HepG2 (cell line): ENCODE data around the gene SUSD3. TPM values are rescaled to one million over a fixed set of nuclear protein-coding genes. Genes with fewer than 3 reads are reported as not detected.

Source experiments
- ATAC-seq: fragments of 200-7000 bp; cut with Tn5 transposase; 3 replicates; pipeline ENCODE4 v1.9.1; 2020; ENCODE audit warnings: mild to moderate bottlenecking, moderate library complexity
- BruUV-seq: library from RNA; stranded (reverse); fragments of 400-500 nt; replicated peaks from 2 replicates; lab custom pipeline; 2021; lab: Mats Ljungman, UMichigan
- CTCF ChIA-PET: fragments of 300-600 bp; formaldehyde crosslinking; extraction: SDS; loops from one replicate; lab custom pipeline; 2021; ENCODE audit warnings: low total read pairs, inconsistent platforms, low intra/inter-chr PET ratio; lab: Yijun Ruan, JAX
- POLR2A ChIA-PET: fragments of 350-600 bp; sonication (Branson Sonifier 250); formaldehyde crosslinking; loops from one replicate; lab custom pipeline; 2020; ENCODE audit warnings: antibody characterized with exemption, inconsistent platforms; lab: Yijun Ruan, JAX
- DNase-seq: peaks from one replicate; pipeline ENCODE4 v3.0.0-alpha.2; 2015; ENCODE audit warnings: low spot score
- FAIRE-seq: peaks from 3 replicates; lab custom pipeline; 2011; peaks lifted over from hg19 to GRCh38; lab: Jason Lieb, UNC
- H2AFZ ChIP-seq: one replicate; pipeline ENCODE4 v1.6.1; 2011; ENCODE audit warnings: low read length, inconsistent platforms
- H3K27ac ChIP-seq: fragments of 300-600 bp; 3 replicates; pipeline ENCODE4 v1.8.0; 2011; ENCODE audit warnings: mixed run types, mild to moderate bottlenecking, mixed read lengths, low read length, inconsistent platforms; ENCODE audit not compliant: insufficient read depth; ENCODE audit errors: extremely low read length
- H3K27me3 ChIP-seq, 2 experiments: fragments of 200-600 bp in 1 of 2; 2 replicates in 1 of 2; 3 replicates in 1 of 2; pipeline versions ENCODE4 v1.6.0 to v1.8.0; 2011; ENCODE audit warnings: low read length in 2 of 2, mild to moderate bottlenecking in 2 of 2, moderate library complexity in 2 of 2, inconsistent platforms in 1 of 2; ENCODE audit not compliant: insufficient read depth in 2 of 2, control insufficient read depth in 1 of 2
- H3K36me3 ChIP-seq, 2 experiments: fragments of 200-600 bp in 1 of 2; replicated peaks in 1 of 2; 2 replicates in 1 of 2; 3 replicates in 1 of 2; pipeline versions ENCODE4 v1.5.1 to v1.8.0; 2011; ENCODE audit warnings: low read length in 2 of 2, inconsistent platforms in 1 of 2; ENCODE audit not compliant: insufficient read depth in 2 of 2, control insufficient read depth in 1 of 2
- H3K4me1 ChIP-seq: 2 replicates; pipeline ENCODE4 v1.5.1; 2012; ENCODE audit warnings: low read length, inconsistent platforms; ENCODE audit not compliant: insufficient read depth
- H3K4me2 ChIP-seq: 2 replicates; pipeline ENCODE4 v1.6.0; 2011; ENCODE audit warnings: low read depth, low read length, inconsistent platforms
- H3K4me3 ChIP-seq, 3 experiments: fragments of 200-600 bp in 1 of 3; sonication (generic), shearing (Covaris generic) in 1 of 3; replicated peaks in 1 of 3; 2 replicates each; pipeline ENCODE4 v1.5.1; 2011 to 2016; ENCODE audit warnings: low read length in 3 of 3, inconsistent platforms in 2 of 3, low read depth in 2 of 3, mild to moderate bottlenecking in 2 of 3, control low read depth in 1 of 3, mixed read lengths in 1 of 3; ENCODE audit not compliant: insufficient read depth in 1 of 3
- H3K79me2 ChIP-seq: one replicate; pipeline ENCODE4 v1.6.1; 2011; ENCODE audit warnings: low read length, inconsistent platforms; ENCODE audit not compliant: insufficient read depth
- H3K9ac ChIP-seq: 2 replicates; pipeline ENCODE4 v1.6.0; 2011; ENCODE audit warnings: mild to moderate bottlenecking, low read depth, low read length, inconsistent platforms; ENCODE audit not compliant: insufficient read depth
- H3K9me3 ChIP-seq: 2 replicates; pipeline ENCODE4 v1.5.1; 2012; ENCODE audit warnings: mild to moderate bottlenecking, low read length
- H4K20me1 ChIP-seq: 2 replicates; pipeline ENCODE4 v1.6.0; 2011; ENCODE audit warnings: inconsistent platforms, mild to moderate bottlenecking, low read length, moderate library complexity; ENCODE audit not compliant: insufficient read depth
- ARID4A ChIP-seq: sonication (generic); formaldehyde crosslinking; IDR thresholded peaks from 2 replicates; pipeline ENCODE4 v1.5.0; 2020; ENCODE audit warnings: mild to moderate bottlenecking, missing genetic modification reagents, borderline replicate concordance
- CREB1 ChIP-seq, 2 experiments: fragments of 450-650 bp in 1 of 2; IDR thresholded peaks; 2 replicates each; pipeline ENCODE4 v1.6.1; 2016 to 2017; ENCODE audit warnings: control low read depth in 1 of 2, mild to moderate bottlenecking in 1 of 2, missing compliant biosample characterization in 1 of 2, missing genetic modification characterization in 1 of 2
- FOXK1 ChIP-seq: sonication (generic); formaldehyde crosslinking; IDR thresholded peaks from 2 replicates; pipeline ENCODE4 v1.4.0; 2020; ENCODE audit warnings: low read depth, missing genetic modification reagents, borderline replicate concordance
- HNF4G ChIP-seq, 2 experiments: sonication (generic) in 1 of 2; formaldehyde crosslinking in 1 of 2; IDR thresholded peaks; 2 replicates each; pipeline versions ENCODE4 v1.4.0 to v1.6.1; 2011 to 2020; ENCODE audit warnings: borderline replicate concordance in 2 of 2, low read depth in 2 of 2, mild to moderate bottlenecking in 2 of 2, low read length in 1 of 2, missing genetic modification reagents in 1 of 2, moderate library complexity in 1 of 2
- HOMEZ ChIP-seq: IDR thresholded peaks from 2 replicates; pipeline ENCODE4 v1.6.1; 2016; ENCODE audit warnings: low read depth
- KLF13 ChIP-seq: sonication (generic); formaldehyde crosslinking; IDR thresholded peaks from 2 replicates; pipeline ENCODE4 v1.4.0; 2020; ENCODE audit warnings: mild to moderate bottlenecking, missing genetic modification reagents
- NCOA5 ChIP-seq: sonication (generic); formaldehyde crosslinking; IDR thresholded peaks from 2 replicates; pipeline ENCODE4 v1.4.0; 2020; ENCODE audit warnings: missing genetic modification reagents
- NFE2L2 ChIP-seq: fragments of 150-350 bp; IDR thresholded peaks from 2 replicates; pipeline ENCODE4 v1.6.1; 2014; ENCODE audit warnings: low read length
- RAD51 ChIP-seq: fragments of 450-650 bp; IDR thresholded peaks from 2 replicates; pipeline ENCODE4 v1.6.1; 2016; ENCODE audit warnings: borderline replicate concordance
- RORA ChIP-seq: sonication (generic); formaldehyde crosslinking; IDR thresholded peaks from 2 replicates; pipeline ENCODE4 v1.5.0; 2020; ENCODE audit warnings: mild to moderate bottlenecking, missing genetic modification reagents, moderate library complexity
- TP53 ChIP-seq: sonication (generic); formaldehyde crosslinking; conservative IDR thresholded peaks from 2 replicates; pipeline ENCODE4 v1.4.0; 2020; ENCODE audit warnings: missing genetic modification reagents
- ZNF737 ChIP-seq: sonication (generic); formaldehyde crosslinking; IDR thresholded peaks from 2 replicates; pipeline ENCODE4 v1.5.0; 2020; ENCODE audit warnings: missing genetic modification reagents, mild to moderate bottlenecking, borderline replicate concordance
- ZNF781 ChIP-seq: sonication (generic); formaldehyde crosslinking; IDR thresholded peaks from 2 replicates; pipeline ENCODE4 v1.5.1; 2020; ENCODE audit warnings: borderline replicate concordance, mild to moderate bottlenecking, missing genetic modification reagents; ENCODE audit errors: not compliant biosample characterization
- ZSCAN30 ChIP-seq: sonication (generic); formaldehyde crosslinking; IDR thresholded peaks from 2 replicates; pipeline ENCODE4 v1.5.0; 2020; ENCODE audit warnings: mild to moderate bottlenecking, missing genetic modification reagents
- WGBS: methylation state at CpG from one replicate; pipeline ENCODE4 v1.1.6; 2017; ENCODE audit warnings: low lambda C conversion rate; 5-methylcytosine and 5-hydroxymethylcytosine counted together
- in situ Hi-C: cut with HindIII; loops from 2 replicates; pipeline ENCODE4 v1.10.0; 2017; ENCODE audit warnings: low pct_unique_long_range_greater_than_20kb; ENCODE audit not compliant: extremely low pct_ligation_motif_present
- intact Hi-C: fragments of 100-400 bp; cut with micrococcal nuclease; formaldehyde crosslinking; loops from one replicate; pipeline ENCODE4 v1.10.0; 2022; ENCODE audit not compliant: unreplicated experiment
- polyA plus RNA-seq, 8 experiments: library from polyadenylated mRNA; depleted of rRNA in 3 of 8; stranded (reverse) in 7 of 8; unstranded in 1 of 8; fragments of >200 nt; fragmentation: Illumina TruSeq in 4 of 8; extraction: Trizol in 4 of 8; gene quantifications; 2 replicates each; pipeline versions ENCODE4 v1.2.1 to v1.2.3, GENCODE V29; 2011 to 2016; ENCODE audit warnings: low read depth in 4 of 8, missing spikeins in 1 of 8, mixed read lengths in 1 of 8; ENCODE audit not compliant: insufficient read depth in 1 of 8
- total RNA-seq, 5 experiments: library from RNA; depleted of rRNA; stranded (reverse); fragments of >200 nt; fragmentation: Illumina TruSeq; extraction: Trizol; gene quantifications; 2 replicates each; pipeline ENCODE4 v1.2.3, GENCODE V29; 2016; ENCODE audit warnings: low read depth in 1 of 5

Gene SUSD3
- total and polyA plus RNA-seq, 2 of the 13 experiments (the other 11 are each of a cell fraction or from before 2014, with no cell fraction given) = 7.0 to 9.1 TPM

DNA sequence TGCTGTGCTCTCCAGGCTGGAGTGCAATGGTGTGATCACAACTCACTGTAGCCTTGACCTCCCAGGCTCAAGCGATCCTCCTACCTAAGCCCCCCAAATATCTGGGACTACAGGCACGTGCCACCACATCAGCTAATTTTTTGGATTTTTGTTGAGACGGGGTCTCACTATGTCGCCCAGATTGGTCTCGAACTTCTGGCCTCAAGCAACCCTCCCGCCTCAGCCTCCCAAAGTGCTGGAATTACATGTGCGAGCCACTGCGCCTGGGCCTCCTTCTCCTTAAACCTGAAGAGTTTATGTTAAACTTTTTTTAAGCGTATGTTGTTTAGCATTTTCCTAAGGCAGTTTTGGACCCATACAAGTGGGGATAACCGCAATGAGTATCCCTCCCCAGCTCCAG is 30.8 kb upstream of the SUSD3 start:
- no peaks in the 10 kb centered on the region for H3K27me3 ChIP-seq
- no peak overlapping the region for H3K9ac ChIP-seq
- ATAC-seq (no peak), DNase-seq (no peak), FAIRE-seq (no peak)
- CTCF ChIA-PET = no interaction called here
- peaks cover 8% of the 10 kb centered on the region for H3K4me1 ChIP-seq
- no peak overlapping the region for H3K27ac ChIP-seq
- no peak for TF ChIP-seq KLF13
- no peak for TF ChIP-seq ARID4A (CRISPR knock-in tag)
- TF ChIP-seq ZNF737 (CRISPR knock-in tag) = no peak
- TF ChIP-seq HNF4G (IDR thresholded peaks at IDR 0.05; ENCODE audit: borderline replicate concordance, low read depth, low read length) = no peak
- TF ChIP-seq HNF4G (CRISPR knock-in tag; IDR thresholded peaks at IDR 0.05; ENCODE audit: borderline replicate concordance, low read depth) = no peak
- TF ChIP-seq TP53 (CRISPR knock-in tag) = no peak
- TF ChIP-seq NCOA5 = no peak
- no peak for TF ChIP-seq RORA
- no peak for TF ChIP-seq RAD51
- TF ChIP-seq CREB1 (IDR thresholded peaks at IDR 0.05) = no peak
- no peak for TF ChIP-seq CREB1 (CRISPR knock-in tag; IDR thresholded peaks at IDR 0.05)
- no peak for TF ChIP-seq ZSCAN30
- TF ChIP-seq FOXK1 (CRISPR knock-in tag) = no peak
- no peak for TF ChIP-seq ZNF781 (CRISPR knock-in tag)
- no peak for TF ChIP-seq NFE2L2
- TF ChIP-seq HOMEZ = no peak
- in situ Hi-C loops = no loop called here
- no peaks in the 10 kb centered on the region for H3K9me3 ChIP-seq
- intact Hi-C loops = no loop called here
- POLR2A ChIA-PET = no interaction called here
- H3K4me3 ChIP-seq = no peak overlapping the region
- H2AFZ ChIP-seq = no peak overlapping the region
- H4K20me1 ChIP-seq = no peaks in the 10 kb centered on the region
- H3K36me3 ChIP-seq = no peaks in the 10 kb centered on the region
- H3K79me2 ChIP-seq = no peaks in the 10 kb centered on the region
- H3K4me2 ChIP-seq = no peak overlapping the region
- WGBS = 72% methylated on average over 10 of the region's 10 CpGs
- no TSS peak for BruUV-seq
